Stimulated activated CD4-positive, alpha-beta T cell treated with anti-CD3 and anti-CD28 coated beads, Interleukin-12 subunit alpha, Interleukin-12 subunit beta, amount 100 ng/mL, for 24 hours (primary cell): Measurements from ENCODE around the gene HMGB1.
"Not testable (repeated sequence)": the region's sequence is repeated elsewhere in the genome, so short reads cannot be mapped to it uniquely, and the experiment has no call there.

ENCODE experiments used
- DNase-seq, 2 experiments: peaks; one replicate each; pipeline ENCODE4 v3.0.0-alpha.2; 2020; ENCODE audit warnings: low read depth in 2 of 2

HMGB1 gene

GRCh38 chr13:30466358-30466714, 600 bp upstream of the HMGB1 start:
- no peak for DNase-seq

- no peak for DNase-seq
These were observed 468 bp downstream of the HMGB1 start for GRCh38 chr13:30465343-30465592.

GRCh38 chr13:30464496-30465342, 1.0 kb downstream of the HMGB1 start:
- peak; percentile 61 for DNase-seq

GRCh38 chr13:30463787-30464495, 1.8 kb downstream of the HMGB1 start:
- peak; percentile 44 to 57 for DNase-seq

- DNase-seq: not testable (repeated sequence)
These were observed 4.3 kb downstream of the HMGB1 start for GRCh38 chr13:30461279-30462066.

GRCh38 chr13:30457306-30457891, 8.3 kb downstream of the HMGB1 start:
- no peak for DNase-seq

GRCh38 chr13:30456290-30456689, 9.4 kb downstream of the HMGB1 start:
- DNase-seq: no peak

GRCh38 chr13:30454991-30455390, 10.7 kb downstream of the HMGB1 start:
- no peak for DNase-seq

GRCh38 chr13:30453727-30454126, 12.0 kb downstream of the HMGB1 start:
- DNase-seq: no peak

- DNase-seq: not testable (repeated sequence)
These were observed 14.3 kb downstream of the HMGB1 start for GRCh38 chr13:30451476-30451875.

GRCh38 chr13:30450066-30450465, 15.7 kb downstream of the HMGB1 start:
- no peak for DNase-seq

GRCh38 chr13:30448441-30448840, 17.3 kb downstream of the HMGB1 start:
- no peak for DNase-seq

GRCh38 chr13:30446126-30446500, 19.6 kb downstream of the HMGB1 start:
- no peak for DNase-seq

- no peak for DNase-seq
These were observed 21.8 kb downstream of the HMGB1 start for GRCh38 chr13:30443957-30444404.

GRCh38 chr13:30443491-30443890, 22.2 kb downstream of the HMGB1 start:
- DNase-seq: not testable (repeated sequence)

- DNase-seq: no peak
These were observed 22.8 kb downstream of the HMGB1 start for GRCh38 chr13:30442926-30443325.

GRCh38 chr13:30440910-30441703, 24.6 kb downstream of the HMGB1 start:
- DNase-seq: no peak

GRCh38 chr13:30438286-30438685, 27.4 kb downstream of the HMGB1 start:
- no peak for DNase-seq

- no peak for DNase-seq
These were observed 28.6 kb downstream of the HMGB1 start for GRCh38 chr13:30437177-30437576.

- DNase-seq: no peak
These were observed 29.8 kb downstream of the HMGB1 start for GRCh38 chr13:30435911-30436451.

- no peak for DNase-seq
These were observed 34.3 kb downstream of the HMGB1 start for GRCh38 chr13:30431269-30431940.
